ENCODE results near the gene RAP1GAP2.
"Not testable (repeated sequence)": the region's sequence is repeated elsewhere in the genome, so short reads cannot be mapped to it uniquely, and the experiment has no call there.

Gene RAP1GAP2

GRCh38 chr17:2814049-2814448 lies 17.8 kb downstream of the RAP1GAP2 start:
- no peak for TF ChIP-seq CTCF (IDR thresholded peaks at IDR 0.05; ENCODE audit: extremely low read depth, insufficient read depth, missing control alignments)
- no peak for DNase-seq (ENCODE audit: low spot score)
- in situ Hi-C loops (cut with MboI; ENCODE audit: low pct_unique_long_range_greater_than_20kb, low sequenced_read_pairs, unreplicated experiment): no loop called here

- TF ChIP-seq CTCF (IDR thresholded peaks at IDR 0.05; ENCODE audit: extremely low read depth, insufficient read depth, missing control alignments): no peak
- in situ Hi-C loops (cut with MboI; ENCODE audit: low pct_unique_long_range_greater_than_20kb, low sequenced_read_pairs, unreplicated experiment): no loop called here
- DNase-seq (ENCODE audit: low spot score): peak; percentile 50
Observed at GRCh38 chr17:2814481-2815341, 18.5 kb downstream of the RAP1GAP2 start.

GRCh38 chr17:2815781-2816185 lies 19.5 kb downstream of the RAP1GAP2 start:
- in situ Hi-C loops (cut with MboI; ENCODE audit: low pct_unique_long_range_greater_than_20kb, low sequenced_read_pairs, unreplicated experiment): no loop called here
- no peak for DNase-seq (ENCODE audit: low spot score)
- no peak for TF ChIP-seq CTCF (IDR thresholded peaks at IDR 0.05; ENCODE audit: extremely low read depth, insufficient read depth, missing control alignments)

- no peak for DNase-seq (ENCODE audit: low spot score)
- in situ Hi-C loops (cut with MboI; ENCODE audit: low pct_unique_long_range_greater_than_20kb, low sequenced_read_pairs, unreplicated experiment): no loop called here
- TF ChIP-seq CTCF (IDR thresholded peaks at IDR 0.05; ENCODE audit: extremely low read depth, insufficient read depth, missing control alignments): no peak
Observed at GRCh38 chr17:2816688-2817087, 20.4 kb downstream of the RAP1GAP2 start.

- in situ Hi-C loops (cut with MboI; ENCODE audit: low pct_unique_long_range_greater_than_20kb, low sequenced_read_pairs, unreplicated experiment); DNase-seq (ENCODE audit: low spot score): not testable (repeated sequence)
Observed at GRCh38 chr17:2819294-2819693, 23.1 kb downstream of the RAP1GAP2 start.

GRCh38 chr17:2819921-2820501 lies 23.8 kb downstream of the RAP1GAP2 start:
- no peak for TF ChIP-seq CTCF (IDR thresholded peaks at IDR 0.05; ENCODE audit: extremely low read depth, insufficient read depth, missing control alignments)

GRCh38 chr17:2821868-2822267 lies 25.6 kb downstream of the RAP1GAP2 start:
- no peak for TF ChIP-seq CTCF (IDR thresholded peaks at IDR 0.05; ENCODE audit: extremely low read depth, insufficient read depth, missing control alignments)
- in situ Hi-C loops (cut with MboI; ENCODE audit: low pct_unique_long_range_greater_than_20kb, low sequenced_read_pairs, unreplicated experiment): no loop called here
- no peak for DNase-seq (ENCODE audit: low spot score)

More at GRCh38 chr17:2819921-2820501, 23.8 kb downstream of the RAP1GAP2 start:
- in situ Hi-C loops (cut with MboI; ENCODE audit: low pct_unique_long_range_greater_than_20kb, low sequenced_read_pairs, unreplicated experiment): no loop called here
- no peak for DNase-seq (ENCODE audit: low spot score)
